IPS-NIHi7 (cell line): ENCODE results near the gene TLX1.

Experiments used
- DNase-seq: peaks from one replicate; pipeline ENCODE4 v3.0.0; 2012; ENCODE audit warnings: mixed read lengths; ENCODE audit errors: extremely low spot score

Gene TLX1

GRCh38 chr10:101134299-101135127 is 3.4 kb downstream of the TLX1 start:
- no peak for DNase-seq

- DNase-seq = no peak
These were observed 4.3 kb downstream of the TLX1 start for GRCh38 chr10:101135141-101136006.

- DNase-seq = no peak
These were observed 5.1 kb downstream of the TLX1 start for GRCh38 chr10:101136007-101136707.

- DNase-seq = no peak
These were observed 5.6 kb downstream of the TLX1 start for GRCh38 chr10:101136708-101137121.

- DNase-seq = no peak
These were observed 6.2 kb downstream of the TLX1 start for GRCh38 chr10:101137271-101137670.

GRCh38 chr10:101138788-101139420 is 7.8 kb downstream of the TLX1 start:
- DNase-seq = no peak

- DNase-seq = no peak
These were observed 8.4 kb downstream of the TLX1 start for GRCh38 chr10:101139421-101139911.

- no peak for DNase-seq
These were observed 9.2 kb downstream of the TLX1 start for GRCh38 chr10:101140084-101140949.

GRCh38 chr10:101140950-101141615 is 10.0 kb downstream of the TLX1 start:
- DNase-seq = no peak

GRCh38 chr10:101141616-101142532 is 10.8 kb downstream of the TLX1 start:
- DNase-seq = peak; percentile 87

- DNase-seq = no peak
These were observed 11.6 kb downstream of the TLX1 start for GRCh38 chr10:101142533-101143344.

- DNase-seq = no peak
These were observed 12.2 kb downstream of the TLX1 start for GRCh38 chr10:101143345-101143630.

- DNase-seq = no peak
These were observed 13.0 kb downstream of the TLX1 start for GRCh38 chr10:101144053-101144452.

GRCh38 chr10:101145145-101145544 is 14.0 kb downstream of the TLX1 start:
- no peak for DNase-seq

- DNase-seq = no peak
These were observed 14.8 kb downstream of the TLX1 start for GRCh38 chr10:101145750-101146391.

- no peak for DNase-seq
These were observed 15.5 kb downstream of the TLX1 start for GRCh38 chr10:101146392-101147251.

- no peak for DNase-seq
These were observed 20.3 kb downstream of the TLX1 start for GRCh38 chr10:101151395-101151794.
